Keratinocyte (primary cell): ENCODE data around the gene DCXR.

ENCODE experiments used
- EZH2 ChIP-seq: IDR thresholded peaks from one replicate; pipeline ENCODE4 v1.6.1; 2012; ENCODE audit warnings: inconsistent platforms, mild to moderate bottlenecking, low read length, moderate library complexity
- TF ChIP-seq, protein P1 (sequence below), 3 experiments: IDR thresholded peaks in 1 of 3; conservative IDR thresholded peaks in 1 of 3; optimal IDR thresholded peaks in 1 of 3; 2 replicates in 2 of 3; 3 replicates in 1 of 3; pipeline versions ENCODE3 to v1.5.1; 2011; ENCODE audit warnings: low read length in 3 of 3, mild to moderate bottlenecking in 3 of 3, moderate library complexity in 2 of 3, control low read depth in 1 of 3, inconsistent platforms in 1 of 3; ENCODE audit not compliant: insufficient read depth in 2 of 3; ENCODE audit errors: extremely low read depth in 1 of 3

DNA sequence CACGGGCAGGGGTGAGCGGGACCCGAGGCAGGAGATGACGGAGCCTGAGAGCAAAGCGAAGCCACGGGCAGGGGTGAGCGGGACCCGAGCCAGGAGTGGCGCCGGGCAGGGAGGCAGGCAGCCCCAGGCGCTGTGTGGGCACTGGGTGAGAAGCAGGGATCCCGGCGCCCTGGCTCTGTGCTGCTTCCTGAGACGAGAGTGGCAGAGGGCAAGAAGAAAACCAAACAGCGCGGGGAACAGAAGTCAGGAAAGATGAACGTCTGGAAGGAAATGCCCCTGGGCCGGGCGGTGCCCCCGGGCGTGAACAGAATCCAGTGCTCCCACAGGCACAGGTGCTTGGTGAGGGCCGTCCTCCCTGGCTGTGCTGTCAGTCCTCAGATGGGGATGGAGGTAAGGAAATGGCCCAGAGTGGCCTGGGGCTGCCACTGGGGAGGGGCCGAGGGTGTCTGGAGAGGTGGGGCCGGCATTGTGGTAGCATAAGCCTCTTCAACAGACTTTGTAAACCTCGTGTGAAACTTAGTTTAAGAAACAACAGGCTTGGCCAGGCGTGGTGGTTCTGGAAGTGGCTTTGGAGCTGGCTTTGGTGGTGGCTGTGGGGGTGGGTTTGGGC is 50.2 kb downstream of the DCXR start:
- TF ChIP-seq, protein P1, sequence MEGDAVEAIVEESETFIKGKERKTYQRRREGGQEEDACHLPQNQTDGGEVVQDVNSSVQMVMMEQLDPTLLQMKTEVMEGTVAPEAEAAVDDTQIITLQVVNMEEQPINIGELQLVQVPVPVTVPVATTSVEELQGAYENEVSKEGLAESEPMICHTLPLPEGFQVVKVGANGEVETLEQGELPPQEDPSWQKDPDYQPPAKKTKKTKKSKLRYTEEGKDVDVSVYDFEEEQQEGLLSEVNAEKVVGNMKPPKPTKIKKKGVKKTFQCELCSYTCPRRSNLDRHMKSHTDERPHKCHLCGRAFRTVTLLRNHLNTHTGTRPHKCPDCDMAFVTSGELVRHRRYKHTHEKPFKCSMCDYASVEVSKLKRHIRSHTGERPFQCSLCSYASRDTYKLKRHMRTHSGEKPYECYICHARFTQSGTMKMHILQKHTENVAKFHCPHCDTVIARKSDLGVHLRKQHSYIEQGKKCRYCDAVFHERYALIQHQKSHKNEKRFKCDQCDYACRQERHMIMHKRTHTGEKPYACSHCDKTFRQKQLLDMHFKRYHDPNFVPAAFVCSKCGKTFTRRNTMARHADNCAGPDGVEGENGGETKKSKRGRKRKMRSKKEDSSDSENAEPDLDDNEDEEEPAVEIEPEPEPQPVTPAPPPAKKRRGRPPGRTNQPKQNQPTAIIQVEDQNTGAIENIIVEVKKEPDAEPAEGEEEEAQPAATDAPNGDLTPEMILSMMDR (optimal IDR thresholded peaks at IDR 0.05 in 1 of 3, IDR thresholded peaks at IDR 0.05 in 1 of 3, conservative IDR thresholded peaks at IDR 0.05 in 1 of 3; ENCODE audit: extremely low read depth in 1 of 3, insufficient read depth in 2 of 3, low read length in 3 of 3): no peak
- TF ChIP-seq EZH2: no peak
